ENCODE measurements around the gene ARHGAP10. TPM values are rescaled to one million over a fixed set of nuclear protein-coding genes. Genes with fewer than 3 reads are reported as not detected.

The ARHGAP10 gene
- total RNA-seq, 1 experiment from 2014 or later, result 9.0 TPM

GRCh38 chr4:148051403-148051802, 319.5 kb downstream of the ARHGAP10 start:
- Histone ChIP-seq H3K36me3 (ENCODE audit: low read depth, low read length) (no peaks in the 10 kb centered on the region), H3K9me2 (replicated peaks; ENCODE audit: low read length) (no peaks in the 10 kb centered on the region), H3K27ac (ENCODE audit: low read length) (no peak overlapping the region), H3F3A (ENCODE audit: low read length, unreplicated experiment) (no peaks in the 10 kb centered on the region), H3K79me2 (ENCODE audit: low read length) (no peaks in the 10 kb centered on the region), H3K9me3 (ENCODE audit: low read length) (no peaks in the 10 kb centered on the region), H4K20me1 (ENCODE audit: low read length) (no peaks in the 10 kb centered on the region), H2AFZ (ENCODE audit: low read length) (no peak overlapping the region), H3K27me3 (ENCODE audit: low read length) (no peaks in the 10 kb centered on the region), H3K4me3 (ENCODE audit: low read length) (no peak overlapping the region), H3K4me2 (ENCODE audit: low read length) (no peak overlapping the region), H3K4me1 (ENCODE audit: insufficient read depth, low read length) (no peaks in the 10 kb centered on the region; the same call in 1 of the 2 replicates), H3K9ac (ENCODE audit: low read length) (no peak overlapping the region)
- TF ChIP-seq EZH2phosphoT487 (IDR thresholded peaks at IDR 0.05; ENCODE audit: borderline replicate concordance, low read length), result no peak
- TF ChIP-seq CTCF (conservative IDR thresholded peaks at IDR 0.05; ENCODE audit: low read depth, low read length), result no peak
- TF ChIP-seq EZH2 (IDR thresholded peaks at IDR 0.05; ENCODE audit: low read length, unreplicated experiment), result no peak
- ChIA-PET POLR2A (ENCODE audit: unreplicated experiment) (no interaction called here), CTCF (no interaction called here)
- BruUV-seq (replicated peaks), result no TSS peak
- no peak for ATAC-seq
- intact Hi-C loops (cut with micrococcal nuclease), result no loop called here
- no peak for DNase-seq

- no peak; the same call in 1 of the 2 replicates for ATAC-seq
- Histone ChIP-seq H2AFZ (ENCODE audit: low read length) (no peak overlapping the region), H3K4me3 (ENCODE audit: low read length) (no peak overlapping the region), H3K27ac (ENCODE audit: low read length) (no peak overlapping the region), H3K4me1 (ENCODE audit: insufficient read depth, low read length) (no peaks in the 10 kb centered on the region; the same call in 1 of the 2 replicates), H3K9ac (ENCODE audit: low read length) (no peak overlapping the region), H3K79me2 (ENCODE audit: low read length) (no peaks in the 10 kb centered on the region), H3K9me2 (replicated peaks; ENCODE audit: low read length) (no peaks in the 10 kb centered on the region), H3K4me2 (ENCODE audit: low read length) (no peak overlapping the region), H4K20me1 (ENCODE audit: low read length) (no peaks in the 10 kb centered on the region), H3K36me3 (ENCODE audit: low read depth, low read length) (no peaks in the 10 kb centered on the region), H3K9me3 (ENCODE audit: low read length) (no peaks in the 10 kb centered on the region), H3K27me3 (ENCODE audit: low read length) (no peaks in the 10 kb centered on the region), H3F3A (ENCODE audit: low read length, unreplicated experiment) (no peaks in the 10 kb centered on the region)
- ChIA-PET CTCF (no interaction called here), POLR2A (ENCODE audit: unreplicated experiment) (no interaction called here)
- TF ChIP-seq CTCF (conservative IDR thresholded peaks at IDR 0.05; ENCODE audit: low read depth, low read length), result no peak
- no peak for TF ChIP-seq EZH2phosphoT487 (IDR thresholded peaks at IDR 0.05; ENCODE audit: borderline replicate concordance, low read length)
- TF ChIP-seq EZH2 (IDR thresholded peaks at IDR 0.05; ENCODE audit: low read length, unreplicated experiment), result no peak
- intact Hi-C loops (cut with micrococcal nuclease), result no loop called here
- no peak for DNase-seq
- no TSS peak for BruUV-seq (replicated peaks)
Measured at GRCh38 chr4:148052448-148052847, 320.6 kb downstream of the ARHGAP10 start.

- Histone ChIP-seq H3K4me3 (ENCODE audit: low read length) (no peak overlapping the region), H3K36me3 (ENCODE audit: low read depth, low read length) (no peaks in the 10 kb centered on the region), H3K9me2 (replicated peaks; ENCODE audit: low read length) (no peaks in the 10 kb centered on the region), H3K9ac (ENCODE audit: low read length) (no peak overlapping the region), H2AFZ (ENCODE audit: low read length) (no peak overlapping the region), H3K9me3 (ENCODE audit: low read length) (no peaks in the 10 kb centered on the region), H3K79me2 (ENCODE audit: low read length) (no peaks in the 10 kb centered on the region), H3K4me1 (ENCODE audit: insufficient read depth, low read length) (no peaks in the 10 kb centered on the region; the same call in 1 of the 2 replicates), H3K27me3 (ENCODE audit: low read length) (no peaks in the 10 kb centered on the region), H4K20me1 (ENCODE audit: low read length) (no peaks in the 10 kb centered on the region), H3F3A (ENCODE audit: low read length, unreplicated experiment) (no peaks in the 10 kb centered on the region), H3K27ac (ENCODE audit: low read length) (no peak overlapping the region), H3K4me2 (ENCODE audit: low read length) (no peak overlapping the region)
- peak; percentile 2 for DNase-seq
- peak; percentile 45 for ATAC-seq
- TF ChIP-seq EZH2phosphoT487 (IDR thresholded peaks at IDR 0.05; ENCODE audit: borderline replicate concordance, low read length) (no peak), EZH2 (IDR thresholded peaks at IDR 0.05; ENCODE audit: low read length, unreplicated experiment) (no peak), CTCF (conservative IDR thresholded peaks at IDR 0.05; ENCODE audit: low read depth, low read length) (no peak)
- no TSS peak for BruUV-seq (replicated peaks)
- ChIA-PET POLR2A (ENCODE audit: unreplicated experiment) (no interaction called here), CTCF (no interaction called here)
- intact Hi-C loops (cut with micrococcal nuclease), result no loop called here
Measured at GRCh38 chr4:148053298-148054003, 321.6 kb downstream of the ARHGAP10 start.
